Endothelial cell of hepatic sinusoid (primary cell): ENCODE results near the gene SHH.
"Not testable (repeated sequence)": the region's sequence is repeated elsewhere in the genome, so short reads cannot be mapped to it uniquely, and the experiment has no call there.

ENCODE experiments used
- in situ Hi-C: cut with HindIII; loops from 2 replicates; pipeline ENCODE4 v1.10.0; 2017; ENCODE audit warnings: low sequenced_read_pairs

Gene SHH

DNA sequence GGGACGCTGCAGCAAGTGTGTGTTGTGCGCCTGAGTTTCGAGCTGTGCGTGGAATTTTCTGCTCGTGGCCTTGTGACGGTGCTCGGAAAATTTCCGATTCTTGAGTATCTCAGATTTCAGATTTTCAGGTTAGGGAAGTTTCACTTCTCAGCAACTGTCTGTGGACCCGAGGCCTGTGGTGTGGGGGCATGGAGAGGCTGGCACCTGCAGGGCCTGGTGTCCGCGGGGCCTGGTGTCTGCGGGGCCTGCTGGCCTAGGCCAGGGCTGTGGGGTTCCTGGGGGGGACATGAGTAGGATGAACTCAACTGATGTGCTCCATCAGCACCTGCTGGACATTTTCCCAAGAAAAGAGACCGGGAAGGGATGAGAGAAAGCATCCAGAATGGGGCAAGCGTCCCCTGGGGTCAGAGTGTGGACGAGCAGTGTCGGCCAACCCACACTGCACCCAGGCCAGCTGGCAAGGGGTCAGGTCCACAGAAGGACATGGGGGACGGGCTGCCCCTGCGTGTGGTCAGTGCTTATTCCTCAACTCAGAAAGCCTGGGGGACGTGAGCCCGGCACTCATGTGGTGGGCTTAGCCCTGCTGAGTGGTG is 31.3 kb upstream of the SHH start:
- in situ Hi-C loops, result no loop called here

DNA sequence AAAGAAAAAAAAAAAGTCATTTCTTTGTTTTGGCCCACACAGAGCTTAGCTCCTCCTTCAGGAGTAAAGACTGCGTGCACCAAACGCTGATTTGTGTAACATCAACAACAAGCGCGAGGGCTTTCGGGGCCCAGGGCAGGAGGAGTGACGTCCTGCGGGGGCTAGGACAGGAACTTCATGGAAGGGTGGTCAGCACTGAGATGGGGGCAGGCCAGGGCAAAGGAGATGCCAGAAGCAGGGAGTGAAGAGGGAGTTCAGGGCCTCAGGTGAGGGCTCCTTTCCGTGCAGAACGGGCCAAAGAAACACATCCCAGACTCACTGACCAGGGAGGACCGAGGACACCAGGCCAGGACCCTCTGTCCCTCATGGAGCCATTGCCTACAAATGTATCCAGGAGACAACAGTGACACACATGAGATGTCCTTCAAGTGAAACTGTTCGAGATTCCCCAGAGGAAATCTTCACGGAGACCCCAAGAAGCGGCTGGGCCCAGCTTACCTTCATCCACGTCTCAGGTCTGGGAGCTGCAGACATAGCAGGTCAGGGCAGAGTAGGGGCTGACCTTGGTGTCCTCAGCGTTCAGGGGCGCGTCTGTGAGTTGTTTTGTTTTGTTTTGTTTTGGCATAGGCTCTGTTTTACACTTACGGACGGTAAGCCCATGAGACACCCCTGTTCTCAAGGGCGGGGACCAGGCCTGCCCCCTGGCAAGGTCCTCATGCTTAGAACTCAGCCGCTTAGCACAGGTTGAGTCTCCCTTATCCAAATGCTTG is 30.4 kb upstream of the SHH start:
- in situ Hi-C loops, result no loop called here

- in situ Hi-C loops, result no loop called here
Measured at GRCh38 chr7:155840909-155841308, 28.6 kb upstream of the SHH start.

- in situ Hi-C loops, result no loop called here
Measured at GRCh38 chr7:155840262-155840885, 28.1 kb upstream of the SHH start.

- in situ Hi-C loops, result no loop called here
Measured at GRCh38 chr7:155839461-155839860, 27.2 kb upstream of the SHH start.

- in situ Hi-C loops, result not testable (repeated sequence)
Measured at GRCh38 chr7:155838312-155838711, 26.0 kb upstream of the SHH start.

GRCh38 chr7:155837126-155837479 is 24.8 kb upstream of the SHH start:
- in situ Hi-C loops, result no loop called here

- in situ Hi-C loops, result no loop called here
Measured at GRCh38 chr7:155836216-155837125, 24.2 kb upstream of the SHH start.

GRCh38 chr7:155835446-155836215 is 23.4 kb upstream of the SHH start:
- in situ Hi-C loops, result no loop called here

GRCh38 chr7:155834486-155835048 is 22.3 kb upstream of the SHH start:
- in situ Hi-C loops, result no loop called here

GRCh38 chr7:155833651-155834050 is 21.4 kb upstream of the SHH start:
- in situ Hi-C loops, result no loop called here

DNA sequence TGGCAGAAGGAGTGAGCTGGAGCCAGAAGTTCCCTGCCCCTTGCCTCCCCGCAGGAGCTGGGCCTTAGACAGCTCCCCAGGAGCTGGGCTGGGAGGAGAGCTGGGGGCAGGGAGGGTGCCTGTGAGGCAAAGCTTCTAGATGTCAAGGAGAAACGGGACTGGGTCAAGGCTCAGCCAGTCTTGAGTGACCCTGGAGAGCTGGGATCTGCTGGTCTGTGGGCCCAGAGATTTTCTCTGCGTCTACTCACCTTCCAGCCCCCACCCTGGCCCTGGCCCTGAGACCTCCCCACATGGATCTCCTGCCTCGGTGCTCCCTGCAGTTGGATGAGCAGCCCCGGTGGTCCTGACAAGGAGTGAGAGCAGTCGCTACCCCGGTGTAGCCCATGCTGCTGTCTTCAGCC is 20.3 kb upstream of the SHH start:
- in situ Hi-C loops, result no loop called here

DNA sequence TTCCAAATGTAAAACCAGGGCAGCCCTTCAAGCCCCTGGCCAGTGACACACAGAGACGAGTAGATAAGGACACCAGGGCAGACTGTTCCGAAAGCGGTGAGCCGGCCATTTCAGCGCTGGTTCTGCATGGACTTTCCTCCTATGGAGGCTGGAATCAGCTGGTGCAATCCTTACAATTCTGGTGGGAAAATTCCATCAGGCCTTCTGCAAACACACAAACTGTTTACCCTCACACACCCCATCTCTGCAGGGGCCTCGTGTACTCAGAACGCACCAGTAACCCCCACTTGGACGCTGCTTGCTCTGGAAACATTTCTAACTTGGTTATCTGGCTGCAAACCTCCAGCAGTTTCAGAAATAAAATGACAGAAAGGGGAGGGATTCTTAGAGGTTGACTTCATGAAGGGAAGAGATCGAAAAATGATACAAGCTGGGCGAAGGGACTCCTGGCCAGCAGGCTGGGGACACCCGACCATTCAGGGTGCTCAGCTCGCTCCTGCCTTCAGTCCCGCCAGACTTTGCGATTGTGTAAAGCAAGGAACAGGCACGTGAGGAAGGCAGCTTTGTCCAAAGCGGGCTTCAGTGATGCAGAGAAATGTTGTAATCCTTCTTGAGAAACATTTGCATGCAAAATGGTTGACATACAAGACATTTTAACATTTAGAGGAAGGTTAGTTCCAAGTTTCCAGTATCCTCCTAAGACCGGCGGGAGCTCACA is 19.7 kb upstream of the SHH start:
- in situ Hi-C loops, result no loop called here

DNA sequence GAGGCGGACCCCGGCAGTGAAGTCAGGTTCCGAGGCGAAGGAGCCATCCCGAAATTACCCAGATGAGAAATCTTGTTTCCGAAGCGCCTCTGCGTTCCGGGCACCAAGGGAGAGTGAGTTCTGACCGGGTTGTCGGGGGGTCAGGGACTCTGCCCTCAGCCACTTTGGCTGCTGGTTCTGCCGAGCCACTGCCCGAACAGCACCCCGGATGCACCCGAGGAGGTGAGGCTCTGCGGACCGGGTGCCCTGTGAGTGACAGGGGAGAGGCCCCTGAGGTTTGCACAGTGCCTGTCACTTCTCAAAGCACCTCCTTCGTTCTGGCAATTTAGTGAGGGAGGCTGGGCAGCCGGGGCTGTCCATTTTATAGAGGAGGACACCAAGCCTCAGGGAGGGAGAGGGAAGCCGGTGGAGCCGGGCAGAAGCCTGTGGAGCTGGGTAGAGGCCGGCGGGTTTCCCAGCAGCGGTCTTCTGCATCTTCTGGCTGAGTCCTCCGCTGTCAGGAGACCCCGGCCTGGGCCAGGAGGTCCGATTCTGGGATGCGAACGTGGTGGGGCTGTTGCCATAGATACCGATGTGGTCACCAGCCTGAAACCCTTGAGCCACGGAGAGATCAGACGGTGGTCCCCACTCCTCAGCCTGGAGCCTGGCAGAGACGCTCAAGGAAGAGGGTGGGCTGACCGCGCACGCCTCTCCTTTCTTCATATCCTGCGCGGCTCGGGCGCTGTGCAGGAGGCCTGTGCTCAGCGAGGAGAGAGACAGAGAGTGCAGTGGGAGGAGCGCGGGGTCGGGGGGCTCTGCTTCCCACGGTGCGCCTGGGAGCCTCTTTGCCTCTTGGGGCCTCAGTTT is 18.9 kb upstream of the SHH start:
- in situ Hi-C loops, result no loop called here

DNA sequence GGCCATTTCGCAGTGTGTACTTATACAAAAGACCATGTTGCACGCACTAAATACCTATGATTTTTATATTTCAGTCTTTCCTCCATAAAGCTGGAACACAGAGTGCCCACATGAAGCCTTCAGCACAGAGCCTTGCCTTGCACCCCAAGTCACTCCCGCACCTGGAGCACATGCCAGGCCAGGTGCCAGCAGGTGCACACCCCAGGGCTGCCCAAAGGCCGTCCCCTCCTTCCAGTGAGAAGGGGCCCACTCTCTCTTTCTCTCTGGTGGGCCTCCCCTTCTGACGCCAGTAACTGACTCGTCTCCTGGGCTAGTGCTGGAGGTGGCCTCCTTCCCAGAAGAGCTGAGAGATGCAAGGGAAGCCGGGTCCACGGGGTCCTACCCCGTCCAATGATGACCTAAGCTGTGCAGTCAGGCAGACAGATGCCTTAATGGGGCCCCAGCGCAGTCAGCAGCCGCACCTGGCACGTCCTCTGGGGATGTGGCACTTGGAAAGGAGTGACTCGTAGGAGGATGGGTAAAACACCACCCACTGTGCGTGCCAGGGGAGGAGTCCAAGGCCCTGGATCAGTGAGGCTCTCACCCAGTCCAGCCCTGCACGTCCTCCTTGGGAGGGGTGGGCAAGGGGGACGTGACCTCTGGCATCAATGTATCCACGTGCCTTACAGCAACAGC is 17.7 kb upstream of the SHH start:
- in situ Hi-C loops, result no loop called here

GRCh38 chr7:155825336-155825735 is 13.1 kb upstream of the SHH start:
- in situ Hi-C loops, result no loop called here

DNA sequence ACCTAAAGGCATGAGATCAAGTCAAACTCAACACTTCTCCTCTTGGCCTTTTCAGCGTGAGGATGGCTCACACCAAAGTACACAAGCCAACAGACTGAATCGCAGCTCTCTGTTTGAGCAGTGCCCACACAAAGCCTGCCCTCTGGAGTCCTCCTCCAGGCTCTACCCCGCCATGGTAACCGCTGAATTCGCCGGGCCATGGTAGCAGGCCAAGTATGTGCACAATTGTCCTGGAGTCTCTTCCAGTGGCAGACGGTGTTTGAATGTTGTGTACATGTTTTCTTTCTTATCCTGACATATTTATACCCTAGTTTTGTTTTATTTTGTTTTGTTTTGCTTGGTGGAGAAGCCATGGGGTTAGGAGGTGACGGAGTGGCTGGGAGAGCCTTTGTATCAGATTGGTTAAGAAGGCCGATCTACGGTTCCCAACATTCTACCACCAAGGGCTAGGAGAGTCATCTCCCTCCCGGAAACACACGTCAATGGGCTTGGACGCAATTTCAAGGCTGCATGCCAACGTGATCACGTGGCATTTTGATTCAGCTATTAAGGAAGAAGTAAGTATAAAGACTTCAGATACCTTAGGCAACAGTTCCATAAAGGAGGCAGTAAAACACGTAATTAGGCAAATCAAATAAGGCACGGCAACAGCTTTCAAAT is 12.1 kb upstream of the SHH start:
- in situ Hi-C loops, result no loop called here

GRCh38 chr7:155821851-155822250 is 9.6 kb upstream of the SHH start:
- in situ Hi-C loops, result no loop called here
